ENCODE results near the gene GPR158.

GRCh38 chr10:25405871-25406270, 231.1 kb downstream of the GPR158 start:
- no peak for TF ChIP-seq EZH2 (IDR thresholded peaks at IDR 0.05; ENCODE audit: borderline replicate concordance, low read depth, low read length, severe bottlenecking)
- no peak for TF ChIP-seq CTCF (IDR thresholded peaks at IDR 0.05; ENCODE audit: borderline replicate concordance, extremely low read depth, low read length, poor library complexity, severe bottlenecking)
